ENCODE results near the gene EID2B.
A peak's percentile ranks its signal among the peaks of the same experiment; 100 is the strongest.

EID2B gene

DNA sequence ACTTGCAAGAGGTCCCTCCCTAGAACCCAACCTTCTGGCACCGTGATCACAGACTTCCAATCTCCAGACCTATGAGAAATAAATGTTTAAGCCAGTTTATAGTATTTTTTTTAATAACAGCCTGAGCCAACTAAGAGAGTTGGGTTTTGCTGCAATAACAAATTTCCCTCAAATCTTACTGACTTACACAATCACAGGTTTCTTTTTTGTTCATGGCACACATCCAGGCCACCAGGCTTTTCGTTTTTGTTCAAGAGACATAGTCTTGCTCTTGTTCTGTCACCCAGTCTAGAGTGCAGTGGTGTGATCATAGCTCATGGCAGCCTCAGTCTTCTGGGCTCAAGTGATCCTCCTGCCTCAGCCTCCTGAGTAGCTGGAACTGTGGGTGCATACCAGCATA, 19.7 kb downstream of the EID2B start:
- H3K36me3 ChIP-seq (ENCODE audit: control insufficient read depth, insufficient read depth, low read length), result no peaks in the 10 kb centered on the region
- H3K27me3 ChIP-seq (ENCODE audit: control insufficient read depth, insufficient read depth, low read length), result peaks cover 31% of the 10 kb centered on the region
- H3K4me1 ChIP-seq (ENCODE audit: control insufficient read depth, insufficient read depth, low read length), result peaks cover under 1% of the 10 kb centered on the region; the same call in 1 of the 2 replicates
- no peak overlapping the region for H3K9ac ChIP-seq (ENCODE audit: low read depth, low read length)
- no peak overlapping the region for H3K4me3 ChIP-seq (ENCODE audit: low read depth, low read length)
- no peak overlapping the region for H3K27ac ChIP-seq (ENCODE audit: low read depth, low read length)
- no peaks in the 10 kb centered on the region for H3K9me3 ChIP-seq (ENCODE audit: control insufficient read depth, insufficient read depth, low read length)

DNA sequence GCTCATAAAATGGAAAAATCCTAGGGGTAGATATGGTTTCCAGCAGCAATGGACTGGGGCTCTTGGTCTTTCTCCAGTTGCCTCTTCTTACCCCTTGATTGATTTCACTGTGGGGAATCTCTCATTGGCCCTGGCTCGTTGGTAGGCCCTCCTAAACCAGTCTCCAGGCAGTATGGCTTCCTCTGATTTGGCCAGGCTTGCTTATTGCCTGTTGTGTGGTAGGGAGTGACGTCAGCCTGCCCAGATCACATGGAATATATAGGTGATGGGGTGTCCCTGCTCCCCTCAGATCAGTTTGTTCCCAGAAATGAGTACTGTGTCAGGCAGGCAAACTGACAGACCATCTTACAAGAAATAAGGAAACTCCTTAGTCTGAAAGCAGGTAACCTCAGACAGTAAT, 23.4 kb downstream of the EID2B start:
- Histone ChIP-seq H3K9ac (ENCODE audit: low read depth, low read length) (no peak overlapping the region), H3K9me3 (ENCODE audit: control insufficient read depth, insufficient read depth, low read length) (no peaks in the 10 kb centered on the region), H3K4me1 (ENCODE audit: control insufficient read depth, insufficient read depth, low read length) (peaks cover 7% of the 10 kb centered on the region), H3K27me3 (ENCODE audit: control insufficient read depth, insufficient read depth, low read length) (peaks cover 62% of the 10 kb centered on the region), H3K36me3 (ENCODE audit: control insufficient read depth, insufficient read depth, low read length) (no peaks in the 10 kb centered on the region), H3K4me3 (ENCODE audit: low read depth, low read length) (no peak overlapping the region), H3K27ac (ENCODE audit: low read depth, low read length) (no peak overlapping the region)

DNA sequence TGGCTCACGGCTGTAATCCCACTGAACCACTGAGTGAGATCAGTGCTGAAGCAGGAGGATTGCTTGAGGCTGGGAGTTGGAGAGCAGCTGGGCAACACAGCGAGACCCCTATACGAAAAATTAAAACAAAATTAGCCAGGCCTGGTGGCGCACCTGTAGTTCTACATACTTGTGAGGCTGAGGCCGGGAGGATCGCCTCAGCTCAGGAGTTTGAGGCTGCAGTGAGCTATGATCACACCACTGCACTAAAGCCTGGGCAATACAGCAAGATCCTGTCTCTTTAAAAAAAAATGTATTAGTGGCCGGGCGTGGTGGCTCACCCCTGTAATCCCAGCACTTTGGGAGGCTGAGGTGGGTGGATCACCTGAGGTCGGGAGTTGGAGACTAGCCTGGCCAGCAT, 24.0 kb downstream of the EID2B start:
- no peaks in the 10 kb centered on the region for H3K36me3 ChIP-seq (ENCODE audit: control insufficient read depth, insufficient read depth, low read length)
- peaks cover 62% of the 10 kb centered on the region for H3K27me3 ChIP-seq (ENCODE audit: control insufficient read depth, insufficient read depth, low read length)
- H3K9ac ChIP-seq (ENCODE audit: low read depth, low read length), result no peak overlapping the region
- peaks cover 7% of the 10 kb centered on the region for H3K4me1 ChIP-seq (ENCODE audit: control insufficient read depth, insufficient read depth, low read length)
- H3K9me3 ChIP-seq (ENCODE audit: control insufficient read depth, insufficient read depth, low read length), result no peaks in the 10 kb centered on the region
- H3K4me3 ChIP-seq (ENCODE audit: low read depth, low read length), result no peak overlapping the region
- H3K27ac ChIP-seq (ENCODE audit: low read depth, low read length), result no peak overlapping the region

DNA sequence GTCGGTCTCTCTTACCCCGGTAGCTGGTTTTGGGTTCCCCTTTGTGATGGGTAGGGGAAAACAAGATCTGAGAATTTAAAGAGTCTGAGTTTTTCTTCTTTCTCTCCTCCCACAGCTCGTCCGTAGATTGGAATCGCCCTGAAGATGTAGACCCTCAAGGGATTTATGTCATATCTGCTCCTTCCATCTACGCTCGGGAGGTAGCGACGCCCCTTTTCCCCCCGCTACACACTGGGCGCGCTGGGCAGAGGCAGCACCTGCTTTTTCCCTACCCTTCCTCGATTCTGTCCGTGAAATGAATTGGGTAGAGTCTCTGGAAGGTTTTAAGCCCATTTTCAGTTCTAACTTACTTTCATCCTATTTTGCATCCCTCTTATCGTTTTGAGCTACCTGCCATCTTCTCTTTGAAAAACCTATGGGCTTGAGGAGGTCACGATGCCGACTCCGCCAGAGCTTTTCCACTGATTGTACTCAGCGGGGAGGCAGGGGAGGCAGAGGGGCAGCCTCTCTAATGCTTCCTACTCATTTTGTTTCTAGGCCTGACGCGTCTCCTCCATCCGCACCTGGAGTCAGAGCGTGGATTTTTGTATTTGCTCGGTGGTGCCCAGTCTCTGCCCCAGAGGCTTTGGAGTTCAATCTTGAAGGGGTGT, 24.8 kb downstream of the EID2B start:
- peaks cover 66% of the 10 kb centered on the region for H3K27me3 ChIP-seq (ENCODE audit: control insufficient read depth, insufficient read depth, low read length)
- no peak overlapping the region for H3K9ac ChIP-seq (ENCODE audit: low read depth, low read length)

DNA sequence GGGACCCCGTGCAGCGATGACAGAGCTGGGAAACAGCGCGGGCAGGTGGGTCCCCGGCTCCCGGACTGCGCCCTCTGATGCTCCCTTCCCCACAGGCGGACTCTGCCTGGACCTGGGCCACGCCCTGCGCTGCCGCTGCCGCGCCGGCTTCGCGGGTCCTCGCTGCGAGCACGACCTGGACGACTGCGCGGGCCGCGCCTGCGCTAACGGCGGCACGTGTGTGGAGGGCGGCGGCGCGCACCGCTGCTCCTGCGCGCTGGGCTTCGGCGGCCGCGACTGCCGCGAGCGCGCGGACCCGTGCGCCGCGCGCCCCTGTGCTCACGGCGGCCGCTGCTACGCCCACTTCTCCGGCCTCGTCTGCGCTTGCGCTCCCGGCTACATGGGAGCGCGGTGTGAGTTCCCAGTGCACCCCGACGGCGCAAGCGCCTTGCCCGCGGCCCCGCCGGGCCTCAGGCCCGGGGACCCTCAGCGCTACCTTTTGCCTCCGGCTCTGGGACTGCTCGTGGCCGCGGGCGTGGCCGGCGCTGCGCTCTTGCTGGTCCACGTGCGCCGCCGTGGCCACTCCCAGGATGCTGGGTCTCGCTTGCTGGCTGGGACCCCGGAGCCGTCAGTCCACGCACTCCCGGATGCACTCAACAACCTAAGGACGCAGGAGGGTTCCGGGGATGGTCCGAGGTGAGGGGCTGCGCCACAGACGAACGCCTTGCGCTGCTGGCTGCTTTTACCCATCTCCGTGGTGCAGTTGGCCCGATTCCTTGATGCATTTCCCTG, 25.5 kb downstream of the EID2B start:
- Histone ChIP-seq H3K27ac (ENCODE audit: low read depth, low read length) (no peak overlapping the region), H3K36me3 (ENCODE audit: control insufficient read depth, insufficient read depth, low read length) (no peaks in the 10 kb centered on the region), H3K4me1 (ENCODE audit: control insufficient read depth, insufficient read depth, low read length) (peaks cover 7% of the 10 kb centered on the region), H3K27me3 (ENCODE audit: control insufficient read depth, insufficient read depth, low read length) (peaks cover 72% of the 10 kb centered on the region), H3K4me3 (ENCODE audit: low read depth, low read length) (peak overlapping the region; percentile 90), H3K9ac (ENCODE audit: low read depth, low read length) (no peak overlapping the region), H3K9me3 (ENCODE audit: control insufficient read depth, insufficient read depth, low read length) (no peaks in the 10 kb centered on the region)

More for the DNA sequence above, 24.8 kb downstream of the EID2B start:
- H3K9me3 ChIP-seq (ENCODE audit: control insufficient read depth, insufficient read depth, low read length), result no peaks in the 10 kb centered on the region
- H3K27ac ChIP-seq (ENCODE audit: low read depth, low read length), result no peak overlapping the region
- H3K4me1 ChIP-seq (ENCODE audit: control insufficient read depth, insufficient read depth, low read length), result peaks cover 7% of the 10 kb centered on the region
- no peaks in the 10 kb centered on the region for H3K36me3 ChIP-seq (ENCODE audit: control insufficient read depth, insufficient read depth, low read length)
- peak overlapping the region; percentile 90 for H3K4me3 ChIP-seq (ENCODE audit: low read depth, low read length)

DNA sequence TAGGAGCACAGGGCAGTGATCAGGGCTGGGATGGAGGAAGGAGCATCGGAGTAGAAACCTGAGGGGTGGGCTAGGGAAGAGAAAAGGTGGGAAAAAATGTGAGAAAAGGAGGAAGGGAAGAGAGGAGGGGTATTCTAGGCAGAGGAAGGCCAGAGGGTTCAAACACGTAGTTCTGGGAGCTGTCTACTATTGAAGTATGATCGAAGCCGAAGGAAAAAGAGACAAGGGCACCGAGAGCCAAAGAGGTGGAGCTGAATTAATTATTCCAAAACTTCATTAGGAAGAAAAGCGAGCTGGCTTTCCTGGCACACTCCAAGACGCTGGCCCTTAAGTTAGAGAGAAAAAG, 26.1 kb downstream of the EID2B start:
- H3K27ac ChIP-seq (ENCODE audit: low read depth, low read length), result no peak overlapping the region
- no peak overlapping the region for H3K9ac ChIP-seq (ENCODE audit: low read depth, low read length)

DNA sequence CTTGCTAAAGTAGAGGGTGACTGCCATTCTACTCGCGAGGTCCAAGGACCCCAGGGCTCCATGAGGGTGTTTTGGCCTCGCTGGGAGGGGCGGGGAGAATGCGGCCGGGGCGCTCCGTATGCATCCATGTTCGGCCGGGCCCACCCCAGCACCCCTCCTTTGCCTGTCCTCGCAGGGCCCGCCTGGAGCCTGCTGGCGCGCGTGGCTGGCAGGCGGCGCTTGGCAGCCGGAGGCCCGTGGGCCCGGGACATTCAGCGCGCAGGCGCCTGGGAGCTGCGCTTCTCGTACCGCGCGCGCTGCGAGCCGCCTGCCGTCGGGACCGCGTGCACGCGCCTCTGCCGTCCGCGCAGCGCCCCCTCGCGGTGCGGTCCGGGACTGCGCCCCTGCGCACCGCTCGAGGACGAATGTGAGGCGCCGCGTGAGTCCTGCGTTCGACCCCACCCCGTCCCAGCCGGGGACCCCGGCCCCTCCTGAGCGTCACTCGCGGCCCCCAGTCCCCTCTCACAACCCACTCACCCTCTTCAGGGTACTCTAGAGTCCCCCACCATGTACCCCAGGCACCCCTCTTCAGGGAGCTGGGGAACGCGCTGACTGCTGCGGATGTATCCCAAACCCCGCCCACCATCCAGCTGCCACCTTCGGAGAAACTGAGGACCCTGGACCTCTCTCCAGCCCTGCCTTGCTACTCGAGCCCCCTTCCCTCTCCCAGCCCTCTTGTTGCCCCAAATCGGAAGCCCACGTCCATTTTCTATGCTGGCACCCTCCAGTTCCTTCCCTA, 29.8 kb downstream of the EID2B start:
- Histone ChIP-seq H3K9me3 (ENCODE audit: control insufficient read depth, insufficient read depth, low read length) (no peaks in the 10 kb centered on the region), H3K27me3 (ENCODE audit: control insufficient read depth, insufficient read depth, low read length) (peaks cover 96% of the 10 kb centered on the region), H3K27ac (ENCODE audit: low read depth, low read length) (no peak overlapping the region), H3K4me3 (ENCODE audit: low read depth, low read length) (no peak overlapping the region), H3K36me3 (ENCODE audit: control insufficient read depth, insufficient read depth, low read length) (no peaks in the 10 kb centered on the region), H3K9ac (ENCODE audit: low read depth, low read length) (no peak overlapping the region), H3K4me1 (ENCODE audit: control insufficient read depth, insufficient read depth, low read length) (peaks cover 10% of the 10 kb centered on the region)

More for the DNA sequence above, 26.1 kb downstream of the EID2B start:
- Histone ChIP-seq H3K4me3 (ENCODE audit: low read depth, low read length) (no peak overlapping the region), H3K4me1 (ENCODE audit: control insufficient read depth, insufficient read depth, low read length) (peaks cover 7% of the 10 kb centered on the region), H3K9me3 (ENCODE audit: control insufficient read depth, insufficient read depth, low read length) (no peaks in the 10 kb centered on the region), H3K36me3 (ENCODE audit: control insufficient read depth, insufficient read depth, low read length) (no peaks in the 10 kb centered on the region), H3K27me3 (ENCODE audit: control insufficient read depth, insufficient read depth, low read length) (peaks cover 75% of the 10 kb centered on the region)

DNA sequence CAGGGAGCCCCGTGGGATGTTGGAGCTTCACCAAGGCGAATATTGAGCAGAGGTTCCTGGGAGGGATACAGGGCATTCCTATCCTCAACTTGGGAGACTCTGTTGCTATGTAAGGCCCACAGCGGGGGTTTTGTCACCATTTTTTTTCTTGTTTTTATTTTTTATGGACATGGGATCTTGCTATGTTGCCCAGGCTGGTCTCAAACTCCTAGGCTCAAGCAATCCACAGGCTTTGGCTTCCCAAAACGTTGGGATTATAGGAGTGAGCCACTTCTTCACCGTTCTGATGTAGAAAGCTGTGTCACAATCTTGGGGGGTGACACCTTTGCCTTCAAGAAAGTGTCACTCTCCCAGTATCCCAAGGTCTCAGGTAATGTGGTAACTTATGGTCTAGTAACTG, 31.3 kb downstream of the EID2B start:
- no peaks in the 10 kb centered on the region for H3K9me3 ChIP-seq (ENCODE audit: control insufficient read depth, insufficient read depth, low read length)
- H3K9ac ChIP-seq (ENCODE audit: low read depth, low read length), result no peak overlapping the region
- peaks cover 5% of the 10 kb centered on the region for H3K4me1 ChIP-seq (ENCODE audit: control insufficient read depth, insufficient read depth, low read length)
- H3K36me3 ChIP-seq (ENCODE audit: control insufficient read depth, insufficient read depth, low read length), result no peaks in the 10 kb centered on the region
- H3K4me3 ChIP-seq (ENCODE audit: low read depth, low read length), result no peak overlapping the region
- H3K27ac ChIP-seq (ENCODE audit: low read depth, low read length), result no peak overlapping the region
- H3K27me3 ChIP-seq (ENCODE audit: control insufficient read depth, insufficient read depth, low read length), result peaks cover 88% of the 10 kb centered on the region

DNA sequence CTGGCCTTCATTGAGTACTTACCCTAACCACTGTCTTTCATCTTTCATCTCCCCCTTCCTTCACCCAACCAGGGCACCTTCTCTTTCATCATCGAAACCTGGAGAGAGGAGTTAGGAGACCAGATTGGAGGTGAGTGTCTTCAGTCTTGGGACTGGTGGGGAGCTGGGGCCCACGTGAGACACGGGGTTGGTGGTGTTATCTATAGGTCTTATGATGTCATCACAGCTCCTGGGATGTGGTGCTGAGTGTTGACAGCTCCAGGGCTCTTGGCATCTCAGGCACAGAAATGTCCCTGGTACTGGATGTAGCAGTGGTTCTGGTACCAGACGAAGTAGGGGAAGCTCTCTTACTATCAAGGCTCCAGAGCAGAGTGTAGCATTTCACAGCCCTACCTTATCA, 32.1 kb downstream of the EID2B start:
- Histone ChIP-seq H3K4me1 (ENCODE audit: control insufficient read depth, insufficient read depth, low read length) (peaks cover 5% of the 10 kb centered on the region), H3K4me3 (ENCODE audit: low read depth, low read length) (no peak overlapping the region), H3K9ac (ENCODE audit: low read depth, low read length) (no peak overlapping the region), H3K36me3 (ENCODE audit: control insufficient read depth, insufficient read depth, low read length) (no peaks in the 10 kb centered on the region), H3K9me3 (ENCODE audit: control insufficient read depth, insufficient read depth, low read length) (no peaks in the 10 kb centered on the region), H3K27ac (ENCODE audit: low read depth, low read length) (no peak overlapping the region), H3K27me3 (ENCODE audit: control insufficient read depth, insufficient read depth, low read length) (peaks cover 81% of the 10 kb centered on the region)

DNA sequence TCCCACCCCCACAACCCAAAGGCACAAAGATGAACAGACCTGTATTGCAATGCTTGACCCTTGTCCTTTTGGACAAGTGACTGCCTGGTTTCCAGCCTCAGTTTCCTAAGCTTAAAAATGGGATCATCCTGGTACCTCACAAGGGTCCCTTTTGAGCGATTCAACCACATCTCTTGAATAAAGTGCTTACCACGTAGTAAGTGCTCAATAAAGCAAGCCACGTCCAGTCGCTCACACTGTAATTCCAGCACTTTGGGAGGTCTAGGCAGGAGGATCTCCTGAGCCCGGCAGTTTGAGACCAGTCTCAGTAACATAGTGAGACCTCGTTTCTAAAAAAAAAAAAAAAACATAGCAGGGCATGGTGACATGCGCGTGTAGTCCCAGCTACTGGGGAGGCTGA, 32.7 kb downstream of the EID2B start:
- H3K27ac ChIP-seq (ENCODE audit: low read depth, low read length), result no peak overlapping the region
- no peak overlapping the region for H3K4me3 ChIP-seq (ENCODE audit: low read depth, low read length)
- H3K4me1 ChIP-seq (ENCODE audit: control insufficient read depth, insufficient read depth, low read length), result peaks cover 5% of the 10 kb centered on the region
- no peaks in the 10 kb centered on the region for H3K9me3 ChIP-seq (ENCODE audit: control insufficient read depth, insufficient read depth, low read length)
- H3K9ac ChIP-seq (ENCODE audit: low read depth, low read length), result no peak overlapping the region
- peaks cover 74% of the 10 kb centered on the region for H3K27me3 ChIP-seq (ENCODE audit: control insufficient read depth, insufficient read depth, low read length)
- no peaks in the 10 kb centered on the region for H3K36me3 ChIP-seq (ENCODE audit: control insufficient read depth, insufficient read depth, low read length)

Data from HUES48 (cell line).